Measurements from ENCODE around the gene ZNF292.
"Not testable (repeated sequence)": the region's sequence is repeated elsewhere in the genome, so short reads cannot be mapped to it uniquely, and the experiment has no call there.

ZNF292 gene

DNA sequence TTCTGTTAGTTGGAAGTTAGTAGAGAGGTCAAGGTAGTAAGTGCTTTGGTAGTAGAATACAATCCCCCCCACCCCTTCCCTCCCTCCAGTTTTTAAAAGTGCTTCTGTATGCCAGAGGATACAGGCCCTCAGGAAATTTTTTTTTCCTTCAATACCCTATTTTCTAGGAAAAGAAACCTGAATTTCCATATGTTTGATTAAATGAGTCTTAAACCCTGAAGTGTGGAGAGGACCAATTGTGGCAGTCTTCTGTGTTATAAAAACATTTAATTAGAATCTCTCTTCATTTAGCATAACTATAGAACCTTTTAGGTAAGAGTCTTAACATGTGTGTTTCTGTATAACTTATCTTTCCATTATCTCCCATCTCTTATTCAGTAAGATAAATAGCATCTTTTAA is 59.5 kb downstream of the ZNF292 start:
- no peak for DNase-seq

- DNase-seq = no peak
Measured at GRCh38 chr6:87220997-87221396, 65.6 kb downstream of the ZNF292 start.

- DNase-seq = no peak
Measured at GRCh38 chr6:87222676-87223075, 67.3 kb downstream of the ZNF292 start.

- no peak for DNase-seq
Measured at GRCh38 chr6:87224971-87225370, 69.6 kb downstream of the ZNF292 start.

- DNase-seq = no peak
Measured at GRCh38 chr6:87225511-87225910, 70.1 kb downstream of the ZNF292 start.

DNA sequence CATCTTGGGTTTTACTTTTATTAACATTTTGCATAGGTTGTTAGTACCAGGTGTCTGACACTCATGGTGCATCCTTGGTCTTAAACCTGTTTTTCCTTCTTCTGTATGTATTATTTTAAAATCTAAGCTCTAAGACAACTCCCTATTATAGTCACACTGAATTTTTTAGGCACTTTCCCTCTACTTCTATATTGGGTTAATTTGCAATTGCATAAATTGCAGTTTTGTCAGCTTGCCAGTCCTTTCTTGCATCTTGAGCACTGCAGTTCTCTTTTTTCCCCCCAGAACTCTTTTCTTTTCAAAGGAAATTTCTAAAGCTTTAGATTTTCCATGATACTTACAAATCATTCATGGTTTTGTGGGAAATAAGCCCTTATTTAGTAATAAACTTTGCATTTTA is 70.6 kb downstream of the ZNF292 start:
- DNase-seq = no peak

- DNase-seq = no peak
Measured at GRCh38 chr6:87230801-87231200, 75.4 kb downstream of the ZNF292 start.

DNA sequence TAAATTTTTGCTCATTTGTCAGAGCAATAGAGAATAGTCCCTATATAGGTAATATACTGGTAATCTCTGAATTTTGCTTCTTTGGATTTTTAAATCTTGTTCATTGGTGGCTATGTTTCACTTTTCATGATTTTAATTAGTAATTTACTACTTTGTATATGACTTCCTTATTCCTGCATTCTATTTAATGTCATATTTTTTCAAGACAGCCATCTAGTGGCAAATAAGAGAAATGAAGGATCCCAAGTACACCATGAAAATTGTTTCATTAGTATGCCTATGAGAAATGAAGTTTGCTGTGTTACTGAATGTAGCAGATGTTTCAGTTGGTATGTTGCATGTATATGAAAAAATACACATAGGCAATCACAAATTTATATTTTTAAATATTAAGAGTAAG is 82.4 kb downstream of the ZNF292 start:
- peak in 2 of 4 experiments; percentile 54 to 67 for DNase-seq

GRCh38 chr6:87239098-87239635 is 83.8 kb downstream of the ZNF292 start:
- DNase-seq = not testable (repeated sequence)

DNA sequence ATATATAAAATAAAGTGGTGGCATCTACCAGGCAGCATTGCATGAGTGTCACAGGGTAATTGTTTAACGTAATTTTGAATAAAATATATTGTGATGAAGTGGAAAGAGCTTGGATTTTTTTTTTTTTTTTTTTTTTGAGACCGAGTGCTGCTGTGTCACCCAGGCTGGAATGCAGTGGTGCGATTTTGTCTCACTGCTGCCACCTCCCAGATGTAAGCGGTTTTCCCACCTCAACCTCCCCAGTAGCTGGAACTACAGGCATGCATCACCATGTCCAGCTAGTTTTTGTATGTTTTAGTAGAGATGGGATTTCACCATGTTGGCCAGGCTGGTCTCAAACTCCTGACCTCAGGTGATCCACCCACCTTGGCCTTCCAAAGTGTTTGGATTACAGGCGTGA is 85.9 kb downstream of the ZNF292 start:
- no peak for DNase-seq

DNA sequence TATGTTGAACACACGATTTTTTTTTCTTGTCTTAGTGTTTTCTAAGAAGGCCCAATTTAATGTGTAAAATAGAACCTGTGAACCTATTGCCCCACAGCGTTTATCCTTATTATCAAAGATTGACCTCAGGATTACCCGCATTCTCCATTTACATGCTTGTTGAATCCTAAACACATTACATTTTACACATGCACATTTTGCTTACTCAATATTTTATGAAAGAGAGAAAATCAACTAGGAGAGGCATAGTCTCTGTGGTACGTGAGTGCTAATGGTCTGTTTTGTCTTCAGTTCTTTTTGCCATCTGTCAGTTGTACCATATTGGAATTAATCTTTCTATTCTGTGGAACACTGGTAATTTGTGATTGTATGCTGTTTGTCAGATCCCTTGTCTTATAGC is 86.9 kb downstream of the ZNF292 start:
- no peak for DNase-seq

DNA sequence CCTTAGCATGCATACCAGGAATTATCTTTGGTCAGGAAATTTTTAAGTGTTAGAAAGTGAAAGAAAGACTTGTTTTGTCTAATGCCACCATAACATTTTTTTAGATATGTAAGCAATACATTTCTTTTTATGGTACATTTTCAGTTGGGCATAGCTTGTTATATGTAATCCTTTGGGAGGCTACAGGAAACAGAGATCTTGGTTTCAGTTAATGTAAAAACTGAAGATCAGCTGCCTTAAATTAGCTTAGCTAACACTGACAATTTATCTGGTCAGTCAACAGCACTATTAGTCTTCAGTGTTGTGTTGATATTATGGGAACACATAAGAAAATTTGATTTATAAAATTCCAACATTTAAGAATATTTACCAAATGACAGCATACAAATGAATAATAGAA is 88.4 kb downstream of the ZNF292 start:
- no peak for DNase-seq

DNA sequence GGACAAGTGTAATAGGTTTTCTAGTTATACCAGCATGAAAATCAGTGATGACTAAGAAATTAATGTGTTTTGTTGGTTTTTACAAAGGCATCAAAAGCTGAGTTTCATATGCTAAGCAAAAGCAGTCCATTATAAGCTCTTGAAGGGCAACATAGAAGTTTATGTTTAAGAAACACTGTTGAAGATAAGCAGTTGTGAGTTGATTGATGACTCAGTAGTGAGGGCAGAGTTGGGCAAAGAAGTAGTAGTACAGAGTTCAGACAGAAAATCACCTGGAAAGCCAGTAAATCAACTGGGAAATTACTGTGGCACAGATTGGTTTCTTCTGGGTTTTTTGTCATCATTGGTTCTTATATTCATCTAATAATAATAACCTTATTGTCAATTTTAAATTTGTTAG is 89.0 kb downstream of the ZNF292 start:
- no peak for DNase-seq

- no peak for DNase-seq
Measured at GRCh38 chr6:87250019-87250418, 94.7 kb downstream of the ZNF292 start.

DNA sequence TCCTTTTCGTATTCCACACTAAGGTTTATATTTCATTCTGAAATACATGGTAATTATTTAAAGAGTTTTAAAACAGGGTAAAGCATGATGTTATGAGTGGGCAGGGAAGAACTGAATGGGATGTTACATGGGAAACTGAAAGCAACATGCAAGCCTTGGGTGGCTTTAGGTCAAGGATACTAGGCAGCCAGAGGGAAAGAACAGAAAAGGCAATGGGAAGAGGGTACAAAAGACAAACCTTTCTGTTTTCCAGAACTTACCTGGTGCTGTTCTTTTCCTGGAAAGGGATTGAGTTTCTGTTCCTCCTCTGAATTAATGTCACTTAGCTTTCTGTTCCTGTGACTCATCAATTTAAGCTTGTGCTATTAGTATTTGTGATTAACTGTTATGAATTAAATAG is 95.9 kb downstream of the ZNF292 start:
- no peak for DNase-seq

DNA sequence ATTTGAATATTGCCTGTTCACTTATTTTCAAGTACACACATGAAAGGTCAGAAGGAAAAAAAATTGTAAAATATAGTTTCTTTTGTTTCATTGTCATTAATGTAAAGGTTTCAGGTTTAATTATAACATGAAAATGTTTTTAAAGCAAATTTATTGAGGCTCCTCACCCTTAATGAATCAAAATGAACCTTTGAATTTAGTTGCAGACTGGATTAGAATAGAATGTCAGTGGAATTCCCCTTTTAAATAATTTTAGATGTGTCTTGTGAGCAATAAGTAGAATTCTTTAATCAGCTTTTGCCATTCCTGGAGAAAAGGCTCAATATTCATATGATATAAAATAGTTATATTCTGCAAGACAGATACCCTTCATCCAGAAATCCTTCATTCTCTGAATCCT is 96.4 kb downstream of the ZNF292 start:
- DNase-seq = no peak

- DNase-seq = no peak
Measured at GRCh38 chr6:87257046-87257445, 101.7 kb downstream of the ZNF292 start.

DNA sequence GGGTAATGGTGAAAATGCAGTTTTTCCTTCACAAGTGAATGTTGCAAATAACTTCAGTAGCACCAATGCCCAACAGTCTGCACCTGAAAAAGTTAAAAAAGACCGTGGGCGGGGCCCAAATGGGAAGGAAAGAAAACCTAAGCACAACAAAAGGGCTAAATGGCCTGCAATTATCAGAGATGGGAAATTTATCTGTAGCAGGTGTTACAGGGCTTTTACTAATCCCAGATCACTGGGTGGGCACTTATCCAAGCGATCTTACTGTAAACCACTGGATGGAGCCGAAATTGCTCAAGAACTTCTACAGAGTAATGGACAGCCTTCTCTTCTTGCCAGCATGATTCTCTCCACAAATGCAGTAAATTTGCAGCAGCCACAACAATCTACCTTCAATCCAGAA is 102.2 kb downstream of the ZNF292 start:
- DNase-seq = no peak

DNA sequence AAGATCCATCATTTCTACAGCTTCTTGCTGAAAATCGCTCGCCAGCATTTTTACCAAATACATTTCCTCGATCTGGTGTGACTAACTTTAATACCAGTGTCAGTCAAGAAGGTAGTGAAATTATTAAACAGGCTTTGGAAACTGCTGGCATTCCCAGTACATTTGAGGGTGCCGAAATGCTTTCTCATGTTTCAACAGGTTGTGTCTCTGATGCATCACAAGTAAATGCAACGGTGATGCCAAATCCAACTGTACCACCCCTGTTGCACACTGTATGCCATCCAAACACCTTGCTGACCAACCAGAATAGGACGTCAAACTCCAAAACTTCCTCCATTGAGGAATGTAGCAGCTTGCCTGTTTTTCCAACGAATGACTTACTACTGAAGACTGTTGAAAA is 102.6 kb downstream of the ZNF292 start:
- DNase-seq = no peak

GRCh38 chr6:87259791-87260190 is 104.4 kb downstream of the ZNF292 start:
- no peak for DNase-seq

DNA sequence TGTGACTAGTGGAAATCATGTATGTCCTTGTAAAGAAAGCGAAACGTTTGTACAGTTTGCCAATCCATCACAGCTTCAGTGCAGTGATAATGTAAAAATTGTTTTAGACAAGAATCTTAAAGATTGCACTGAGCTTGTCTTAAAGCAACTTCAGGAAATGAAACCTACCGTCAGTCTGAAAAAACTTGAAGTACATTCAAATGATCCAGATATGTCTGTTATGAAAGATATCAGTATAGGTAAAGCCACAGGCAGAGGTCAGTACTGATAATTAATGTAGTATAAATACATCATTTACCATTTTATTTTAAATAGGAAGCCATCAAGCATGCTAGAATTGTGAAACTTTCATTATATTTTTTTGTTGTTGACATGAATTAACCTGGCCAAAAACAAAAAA is 106.2 kb downstream of the ZNF292 start:
- no peak for DNase-seq

DNA sequence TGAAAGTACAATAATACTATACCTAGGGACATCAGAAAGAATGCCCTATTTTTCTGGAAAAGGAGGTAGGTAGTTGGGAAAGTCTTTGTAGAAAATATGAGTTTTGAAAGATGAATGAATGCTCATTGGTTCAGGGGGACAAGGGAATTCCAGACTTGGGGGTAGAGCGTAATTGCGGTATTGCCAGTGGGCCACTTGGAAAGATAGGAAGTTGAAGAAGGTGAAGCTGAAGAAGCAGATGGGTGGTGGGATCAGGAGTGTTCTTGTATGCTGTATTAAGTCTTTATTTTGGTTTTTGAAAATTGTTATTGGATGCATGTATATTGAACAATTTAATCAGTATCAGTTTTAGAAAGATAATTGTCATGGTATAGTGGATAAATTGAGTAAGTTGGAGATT is 109.1 kb downstream of the ZNF292 start:
- DNase-seq = no peak

GRCh38 chr6:87274660-87275274 is 119.4 kb downstream of the ZNF292 start:
- DNase-seq = no peak

- DNase-seq = no peak
Measured at GRCh38 chr6:87276624-87277023, 121.3 kb downstream of the ZNF292 start.

- DNase-seq = peak in 1 of 4 experiments; percentile 5
Measured at GRCh38 chr6:87277123-87277522, 121.8 kb downstream of the ZNF292 start.

All from suppressor macrophage (primary cell).